HG03097 (cell line): ENCODE results near the gene CCDC198.

ENCODE experiments used
- ATAC-seq: cut with Tn5 transposase; IDR thresholded peaks from one replicate; pipeline ENCODE4 v1.9.1; 2021; ENCODE audit not compliant: unreplicated experiment, low FRiP score

Gene CCDC198

GRCh38 chr14:57470909-57471308, 22.7 kb downstream of the CCDC198 start:
- no peak for ATAC-seq

- ATAC-seq: peak; percentile 83
Observed at GRCh38 chr14:57464008-57464730, 29.5 kb downstream of the CCDC198 start.

GRCh38 chr14:57462551-57462950, 31.1 kb downstream of the CCDC198 start:
- ATAC-seq: no peak

GRCh38 chr14:57461777-57462320, 31.8 kb downstream of the CCDC198 start:
- ATAC-seq: no peak

- no peak for ATAC-seq
Observed at GRCh38 chr14:57435923-57436322, 57.7 kb downstream of the CCDC198 start.

GRCh38 chr14:57420986-57421385, 72.7 kb downstream of the CCDC198 start:
- no peak for ATAC-seq

GRCh38 chr14:57420033-57420432, 73.6 kb downstream of the CCDC198 start:
- no peak for ATAC-seq
